Sigmoid colon (tissue), 7 donors: ENCODE results near the gene CYCS. TPM values are rescaled to one million over a fixed set of nuclear protein-coding genes. Genes with fewer than 3 reads are reported as not detected.

Experiments
- DNase-seq: peaks from one replicate; pipeline ENCODE4 v3.0.0-alpha.2; 2019
- H3K27ac ChIP-seq, 4 donors: fragments of 200-600 bp; sonication (generic); one replicate each; pipeline ENCODE4 v1.5.1; 2016 to 2019; ENCODE audit warnings: mild to moderate bottlenecking in 1 of 4
- H3K27me3 ChIP-seq, 3 donors: fragments of 200-600 bp; sonication (generic); one replicate each; pipeline ENCODE4 v1.5.1; 2019; ENCODE audit warnings: mild to moderate bottlenecking in 1 of 3
- H3K36me3 ChIP-seq, 4 donors: fragments of 200-600 bp; sonication (generic); one replicate each; pipeline ENCODE4 v1.5.1; 2016 to 2019
- H3K4me1 ChIP-seq, 4 donors: fragments of 200-600 bp; sonication (generic); one replicate each; pipeline ENCODE4 v1.5.1; 2017 to 2019
- H3K4me3 ChIP-seq, 4 donors: fragments of 200-600 bp; sonication (generic); one replicate each; pipeline ENCODE4 v1.5.1; 2017 to 2019; ENCODE audit warnings: mild to moderate bottlenecking in 2 of 4, moderate library complexity in 1 of 4
- H3K9me3 ChIP-seq, 4 donors: fragments of 200-600 bp in 3 of 4; sonication (generic) in 3 of 4; one replicate each; pipeline versions ENCODE4 v1.5.1 to v1.6.1; 2013 to 2019
- CTCF ChIP-seq, 4 experiments: fragments of 450-650 bp in 3 of 4; fragments of 200-600 bp in 1 of 4; IDR thresholded peaks; one replicate each; pipeline ENCODE4 v1.5.1; 2016 to 2019; ENCODE audit warnings: antibody characterized with exemption in 4 of 4, mild to moderate bottlenecking in 3 of 4, moderate library complexity in 2 of 4
- EP300 ChIP-seq, 4 donors: sonication (generic); formaldehyde crosslinking; IDR thresholded peaks; one replicate each; pipeline ENCODE4 v1.6.1; 2017; ENCODE audit warnings: antibody characterized with exemption in 4 of 4
- POLR2A ChIP-seq, 2 donors: fragments of 450-650 bp; IDR thresholded peaks; one replicate each; pipeline ENCODE4 v1.6.1; 2016; ENCODE audit warnings: antibody characterized with exemption in 2 of 2, mild to moderate bottlenecking in 2 of 2, moderate library complexity in 2 of 2
- POLR2AphosphoS5 ChIP-seq, 4 donors: sonication (generic); formaldehyde crosslinking; IDR thresholded peaks; one replicate each; pipeline ENCODE4 v1.6.1; 2017; ENCODE audit warnings: antibody characterized with exemption in 4 of 4
- whole genome bisulfite sequencing, 2 donors: extraction: QIAGEN DNeasy Blood & Tissue Kit; methylation state at CpG; one replicate each; pipeline ENCODE4 v1.1.7; 2013; 5-methylcytosine and 5-hydroxymethylcytosine counted together
- intact Hi-C: fragments of 100-400 bp; cut with DNase I; formaldehyde crosslinking; loops from one replicate; pipeline ENCODE4 v1.15.1; 2023
- polyA plus RNA-seq, 3 donors: library from polyadenylated mRNA; stranded (reverse); fragments of 200-250 nt; gene quantifications; one replicate each; pipeline ENCODE4 v1.2.3, GENCODE V29; 2013
- total RNA-seq, 4 donors: library from RNA; depleted of rRNA; stranded (reverse); fragments of >200 nt; gene quantifications; one replicate each; pipeline ENCODE4 v1.1.0, GENCODE V29; 2016
- donor health status: healthy with polysubstance abuse.
- donor health status: Bipolar disorder and iron deficiency.
- donor health status: healthy.

The CYCS gene
- total and polyA plus RNA-seq, 7 donors, result 33.2 to 461 (median 69.2) TPM

GRCh38 chr7:25151773-25152172 lies 26.7 kb upstream of the CYCS start:
- TF ChIP-seq POLR2A (IDR thresholded peaks at IDR 0.05) (no peak), EP300 (IDR thresholded peaks at IDR 0.05) (no peak), POLR2AphosphoS5 (IDR thresholded peaks at IDR 0.05) (no peak), CTCF (IDR thresholded peaks at IDR 0.05) (no peak)
- peaks cover 0 to 26% (median 1%) of the 10 kb centered on the region in 4 donors for H3K36me3 ChIP-seq
- no peak overlapping the region for H3K4me3 ChIP-seq
- no peaks in the 10 kb centered on the region for H3K4me1 ChIP-seq
- no peak overlapping the region for H3K27ac ChIP-seq
- no peaks in the 10 kb centered on the region for H3K9me3 ChIP-seq
- H3K27me3 ChIP-seq, result no peaks in the 10 kb centered on the region
- intact Hi-C loops, result no loop called here
- no peak for DNase-seq
- 94% methylated on average over 2 of the region's 2 CpGs for WGBS, 2 donors

GRCh38 chr7:25149836-25150235 lies 24.8 kb upstream of the CYCS start:
- H3K4me1 ChIP-seq, result no peaks in the 10 kb centered on the region
- TF ChIP-seq POLR2AphosphoS5 (IDR thresholded peaks at IDR 0.05) (no peak), EP300 (IDR thresholded peaks at IDR 0.05) (no peak)
- peaks cover 0 to 24% (median 1%) of the 10 kb centered on the region in 4 donors for H3K36me3 ChIP-seq
- no peaks in the 10 kb centered on the region for H3K27me3 ChIP-seq
- no peak overlapping the region for H3K27ac ChIP-seq
- no peaks in the 10 kb centered on the region for H3K9me3 ChIP-seq
- 93 to 99% methylated on average over 1 of the region's 1 CpG for WGBS, 2 donors
- H3K4me3 ChIP-seq, result no peak overlapping the region
- intact Hi-C loops, result no loop called here
- no peak for DNase-seq

GRCh38 chr7:25148772-25149575 lies 23.9 kb upstream of the CYCS start:
- Histone ChIP-seq H3K27me3 (no peaks in the 10 kb centered on the region), H3K4me3 (no peak overlapping the region), H3K27ac (no peak overlapping the region), H3K36me3 (peaks cover 0 to 24% (median 0%) of the 10 kb centered on the region in 4 donors), H3K4me1 (no peaks in the 10 kb centered on the region), H3K9me3 (no peaks in the 10 kb centered on the region)
- TF ChIP-seq CTCF (IDR thresholded peaks at IDR 0.05) (no peak), EP300 (IDR thresholded peaks at IDR 0.05) (no peak), POLR2A (IDR thresholded peaks at IDR 0.05) (no peak), POLR2AphosphoS5 (IDR thresholded peaks at IDR 0.05) (no peak)
- WGBS, 2 donors, result 93 to 94% methylated on average over 5 of the region's 5 CpGs
- DNase-seq, result no peak
- intact Hi-C loops, result no loop called here

- no peaks in the 10 kb centered on the region for H3K9me3 ChIP-seq
- intact Hi-C loops, result no loop called here
- H3K27me3 ChIP-seq, result no peaks in the 10 kb centered on the region
- TF ChIP-seq EP300 (IDR thresholded peaks at IDR 0.05) (no peak), CTCF (IDR thresholded peaks at IDR 0.05) (no peak), POLR2A (IDR thresholded peaks at IDR 0.05) (no peak), POLR2AphosphoS5 (IDR thresholded peaks at IDR 0.05) (no peak)
- 90 to 93% methylated on average over 2 of the region's 2 CpGs for WGBS, 2 donors
- H3K4me3 ChIP-seq, result no peak overlapping the region
- no peak for DNase-seq
- H3K27ac ChIP-seq, result no peak overlapping the region
- no peaks in the 10 kb centered on the region for H3K4me1 ChIP-seq
- H3K36me3 ChIP-seq, result peaks cover 0 to 7% (median 0%) of the 10 kb centered on the region in 4 donors
Observed at GRCh38 chr7:25143763-25144162, 18.7 kb upstream of the CYCS start.

- Histone ChIP-seq H3K4me1 (no peaks in the 10 kb centered on the region), H3K36me3 (peaks cover 0 to 5% (median 0%) of the 10 kb centered on the region in 4 donors), H3K4me3 (no peak overlapping the region), H3K27ac (no peak overlapping the region), H3K9me3 (peaks cover 0 to 3% (median 0%) of the 10 kb centered on the region in 4 donors), H3K27me3 (no peaks in the 10 kb centered on the region)
- TF ChIP-seq POLR2A (IDR thresholded peaks at IDR 0.05) (no peak), EP300 (IDR thresholded peaks at IDR 0.05) (no peak), POLR2AphosphoS5 (IDR thresholded peaks at IDR 0.05) (no peak), CTCF (IDR thresholded peaks at IDR 0.05) (no peak)
- 22 to 73% methylated on average over 1 of the region's 1 CpG for WGBS, 2 donors
- intact Hi-C loops, result no loop called here
- DNase-seq, result no peak
Observed at GRCh38 chr7:25139536-25139935, 14.5 kb upstream of the CYCS start.
